Measurements from ENCODE around the gene FAM111B.
"Not testable (repeated sequence)": the region's sequence is repeated elsewhere in the genome, so short reads cannot be mapped to it uniquely, and the experiment has no call there.

FAM111B gene

DNA sequence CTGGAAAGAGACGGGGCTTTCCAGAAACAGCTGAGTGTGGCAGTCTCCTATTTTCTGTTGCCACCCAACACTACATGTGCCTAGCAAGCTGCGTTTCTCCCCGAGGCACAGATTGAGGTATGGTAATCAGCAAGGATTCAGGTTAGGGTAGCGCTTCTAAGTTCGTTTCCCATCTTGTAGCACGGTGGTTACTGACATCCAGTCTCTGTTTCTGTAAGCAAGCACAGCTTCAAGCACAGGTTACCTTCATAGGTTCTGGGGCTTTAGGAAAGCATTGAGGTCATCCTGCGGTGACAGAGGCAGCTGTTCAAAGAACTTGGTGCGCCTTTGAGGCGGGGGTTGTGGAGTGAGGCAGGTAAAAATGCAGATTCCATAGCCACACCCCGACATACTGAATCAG, 684 bp downstream of the FAM111B start:
- H3K18ac ChIP-seq (ENCODE audit: low read depth in 1 of 2, low read length in 2 of 2); H2BK12ac ChIP-seq (ENCODE audit: low read length in 2 of 2); H3K9ac ChIP-seq (ENCODE audit: low read length); H3K23ac ChIP-seq (ENCODE audit: low read length in 2 of 2); H3K14ac ChIP-seq (ENCODE audit: low read length in 2 of 2); H2BK120ac ChIP-seq (ENCODE audit: low read depth, low read length); H2AK5ac ChIP-seq (ENCODE audit: low read length, severe bottlenecking); H3K36me3 ChIP-seq (ENCODE audit: control insufficient read depth in 1 of 2, insufficient read depth in 2 of 2, low read depth in 1 of 2, low read length in 2 of 2); H3K4ac ChIP-seq (ENCODE audit: low read depth in 1 of 2, low read length in 2 of 2); H3K79me1 ChIP-seq (replicated peaks; ENCODE audit: low read length, poor library complexity, severe bottlenecking); H3K4me1 ChIP-seq (ENCODE audit: control insufficient read depth, insufficient read depth, low read depth, low read length); H3K9me3 ChIP-seq (ENCODE audit: control insufficient read depth, low read length); H3K27me3 ChIP-seq (ENCODE audit: control insufficient read depth in 1 of 2, insufficient read depth in 1 of 2, low read length in 2 of 2); H2AFZ ChIP-seq (ENCODE audit: low read depth, low read length); H2BK5ac ChIP-seq (ENCODE audit: low read depth, low read length, poor library complexity, severe bottlenecking); H4K8ac ChIP-seq (ENCODE audit: low read length); H3K27ac ChIP-seq (ENCODE audit: low read length, poor library complexity, severe bottlenecking); H4K91ac ChIP-seq (ENCODE audit: low read length); H2BK15ac ChIP-seq (ENCODE audit: low read depth, poor library complexity, severe bottlenecking): not testable (repeated sequence)
- peak overlapping the region; percentile 99 for H3K4me2 ChIP-seq (ENCODE audit: low read length, poor library complexity, severe bottlenecking)
- 6% methylated on average over 9 of the region's 10 CpGs for WGBS
- H3K4me3 ChIP-seq (ENCODE audit: insufficient read depth in 1 of 2, low read depth in 1 of 2, low read length in 2 of 2), result peak overlapping the region in 1 of 2 experiments; percentile 79
- DNase-seq, result peak; percentile 4

DNA sequence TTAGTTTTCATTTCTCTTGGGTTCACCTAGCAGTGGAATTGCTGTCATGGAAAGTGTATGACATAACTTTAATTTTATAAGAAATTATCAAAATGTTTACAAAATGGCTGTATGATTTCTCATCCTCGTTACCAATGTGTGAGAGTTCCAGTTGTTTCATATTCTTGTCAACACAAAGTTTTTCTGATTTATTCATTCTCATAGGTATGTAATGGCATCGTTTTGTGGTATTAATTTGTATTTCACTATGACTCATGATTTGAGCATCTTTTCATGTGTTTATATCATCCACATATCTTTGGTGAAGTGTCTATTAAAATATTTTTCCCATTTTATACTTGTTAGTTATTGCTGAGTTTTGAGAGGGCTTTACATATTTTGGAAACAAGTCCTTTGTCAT, 5.5 kb downstream of the FAM111B start:
- Histone ChIP-seq H3K14ac (ENCODE audit: low read length in 2 of 2) (no peak overlapping the region), H3K18ac (ENCODE audit: low read depth in 1 of 2, low read length in 2 of 2) (no peak overlapping the region), H2AFZ (ENCODE audit: low read depth, low read length) (no peak overlapping the region)

DNA sequence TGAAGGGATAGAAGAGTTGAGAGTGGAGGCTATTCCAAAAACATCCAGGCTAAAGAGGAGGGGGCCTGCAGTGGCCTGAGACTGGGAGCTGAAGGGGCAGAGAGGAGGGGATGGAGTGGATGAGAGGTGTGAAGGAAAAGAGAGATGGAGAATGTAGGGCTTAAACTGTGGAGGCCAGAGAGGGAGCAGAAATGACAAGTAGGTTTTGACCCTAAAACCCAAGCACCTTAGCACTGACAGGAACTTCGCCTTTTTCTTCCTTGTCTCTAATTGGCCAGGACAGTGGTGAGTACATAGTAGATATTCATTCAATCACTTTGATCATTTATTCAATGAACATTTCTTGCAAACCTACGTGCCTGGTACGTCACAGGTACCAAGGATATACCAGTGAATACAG, 7.3 kb downstream of the FAM111B start:
- Histone ChIP-seq H2BK12ac (ENCODE audit: low read length in 2 of 2) (no peak overlapping the region), H3K36me3 (ENCODE audit: control insufficient read depth in 1 of 2, insufficient read depth in 2 of 2, low read depth in 1 of 2, low read length in 2 of 2) (no peaks in the 10 kb centered on the region), H3K27ac (ENCODE audit: low read length, poor library complexity, severe bottlenecking) (no peak overlapping the region), H3K9ac (ENCODE audit: low read length) (no peak overlapping the region), H3K23ac (ENCODE audit: low read length in 2 of 2) (no peak overlapping the region), H3K18ac (ENCODE audit: low read depth in 1 of 2, low read length in 2 of 2) (no peak overlapping the region), H3K4ac (ENCODE audit: low read depth in 1 of 2, low read length in 2 of 2) (no peak overlapping the region), H4K91ac (ENCODE audit: low read length) (no peak overlapping the region), H2AFZ (ENCODE audit: low read depth, low read length) (no peak overlapping the region), H3K4me2 (ENCODE audit: low read length, poor library complexity, severe bottlenecking) (no peak overlapping the region), H4K8ac (ENCODE audit: low read length) (no peak overlapping the region), H3K27me3 (ENCODE audit: control insufficient read depth in 1 of 2, insufficient read depth in 1 of 2, low read length in 2 of 2) (no peaks in the 10 kb centered on the region), H2BK5ac (ENCODE audit: low read depth, low read length, poor library complexity, severe bottlenecking) (no peak overlapping the region), H3K79me1 (replicated peaks; ENCODE audit: low read length, poor library complexity, severe bottlenecking) (peaks cover 3% of the 10 kb centered on the region), H3K14ac (ENCODE audit: low read length in 2 of 2) (no peak overlapping the region), H3K4me3 (ENCODE audit: insufficient read depth in 1 of 2, low read depth in 1 of 2, low read length in 2 of 2) (no peak overlapping the region), H3K9me3 (ENCODE audit: control insufficient read depth, low read length) (peaks cover 37% of the 10 kb centered on the region), H2BK120ac (ENCODE audit: low read depth, low read length) (no peak overlapping the region), H2BK15ac (ENCODE audit: low read depth, poor library complexity, severe bottlenecking) (no peak overlapping the region), H3K4me1 (ENCODE audit: control insufficient read depth, insufficient read depth, low read depth, low read length) (no peaks in the 10 kb centered on the region), H2AK5ac (ENCODE audit: low read length, severe bottlenecking) (no peak overlapping the region)
- WGBS, result 97% methylated on average over 2 of the region's 3 CpGs
- DNase-seq, result no peak

More for the DNA sequence above, 5.5 kb downstream of the FAM111B start:
- H3K9ac ChIP-seq (ENCODE audit: low read length), result no peak overlapping the region
- no peak overlapping the region for H3K23ac ChIP-seq (ENCODE audit: low read length in 2 of 2)
- no peak overlapping the region for H3K4ac ChIP-seq (ENCODE audit: low read depth in 1 of 2, low read length in 2 of 2)
- no peak overlapping the region for H3K27ac ChIP-seq (ENCODE audit: low read length, poor library complexity, severe bottlenecking)
- H3K79me1 ChIP-seq (replicated peaks; ENCODE audit: low read length, poor library complexity, severe bottlenecking), result peaks cover 3% of the 10 kb centered on the region
- H3K9me3 ChIP-seq (ENCODE audit: control insufficient read depth, low read length), result peaks cover 18% of the 10 kb centered on the region
- no peak overlapping the region for H4K91ac ChIP-seq (ENCODE audit: low read length)
- no peaks in the 10 kb centered on the region for H3K36me3 ChIP-seq (ENCODE audit: control insufficient read depth in 1 of 2, insufficient read depth in 2 of 2, low read depth in 1 of 2, low read length in 2 of 2)
- H3K4me3 ChIP-seq (ENCODE audit: insufficient read depth in 1 of 2, low read depth in 1 of 2, low read length in 2 of 2), result no peak overlapping the region
- H4K8ac ChIP-seq (ENCODE audit: low read length), result no peak overlapping the region
- no peak overlapping the region for H2BK12ac ChIP-seq (ENCODE audit: low read length in 2 of 2)
- H3K4me2 ChIP-seq (ENCODE audit: low read length, poor library complexity, severe bottlenecking), result no peak overlapping the region
- no peak for DNase-seq
- peaks cover 2% of the 10 kb centered on the region for H3K4me1 ChIP-seq (ENCODE audit: control insufficient read depth, insufficient read depth, low read depth, low read length)
- no peak overlapping the region for H2BK15ac ChIP-seq (ENCODE audit: low read depth, poor library complexity, severe bottlenecking)
- no peak overlapping the region for H2BK120ac ChIP-seq (ENCODE audit: low read depth, low read length)
- H2BK5ac ChIP-seq (ENCODE audit: low read depth, low read length, poor library complexity, severe bottlenecking), result no peak overlapping the region
- WGBS, result no CpG with 5 or more reads among the region's 2 CpGs
- no peaks in the 10 kb centered on the region for H3K27me3 ChIP-seq (ENCODE audit: control insufficient read depth in 1 of 2, insufficient read depth in 1 of 2, low read length in 2 of 2)
- no peak overlapping the region for H2AK5ac ChIP-seq (ENCODE audit: low read length, severe bottlenecking)

DNA sequence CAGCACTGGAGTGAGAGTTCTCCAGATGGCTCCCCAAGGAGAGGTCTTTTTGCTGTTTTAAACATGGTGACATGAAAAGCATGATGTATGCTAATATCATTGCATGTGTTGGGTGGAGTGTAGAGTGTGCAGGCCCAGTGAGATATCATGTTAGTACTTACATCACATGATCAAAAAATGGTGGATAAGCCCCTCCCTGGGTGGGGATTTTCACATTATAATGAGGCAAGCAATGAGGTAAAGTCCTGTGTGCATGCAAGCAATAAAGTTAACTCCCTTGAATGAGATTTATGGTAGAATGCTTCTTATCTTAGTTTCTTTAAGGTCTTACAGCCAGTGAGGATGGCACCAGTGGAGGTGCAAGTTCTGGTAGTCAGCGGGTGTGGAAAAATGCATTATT, 8.5 kb downstream of the FAM111B start:
- Histone ChIP-seq H3K4me1 (ENCODE audit: control insufficient read depth, insufficient read depth, low read depth, low read length) (no peaks in the 10 kb centered on the region), H3K18ac (ENCODE audit: low read depth in 1 of 2, low read length in 2 of 2) (no peak overlapping the region), H4K91ac (ENCODE audit: low read length) (no peak overlapping the region), H3K23ac (ENCODE audit: low read length in 2 of 2) (no peak overlapping the region), H3K9me3 (ENCODE audit: control insufficient read depth, low read length) (peaks cover 42% of the 10 kb centered on the region), H3K4me3 (ENCODE audit: insufficient read depth in 1 of 2, low read depth in 1 of 2, low read length in 2 of 2) (no peak overlapping the region), H3K79me1 (replicated peaks; ENCODE audit: low read length, poor library complexity, severe bottlenecking) (peaks cover 3% of the 10 kb centered on the region), H3K27ac (ENCODE audit: low read length, poor library complexity, severe bottlenecking) (no peak overlapping the region), H2BK5ac (ENCODE audit: low read depth, low read length, poor library complexity, severe bottlenecking) (no peak overlapping the region), H2BK15ac (ENCODE audit: low read depth, poor library complexity, severe bottlenecking) (no peak overlapping the region), H2BK120ac (ENCODE audit: low read depth, low read length) (no peak overlapping the region), H2AFZ (ENCODE audit: low read depth, low read length) (no peak overlapping the region), H3K27me3 (ENCODE audit: control insufficient read depth in 1 of 2, insufficient read depth in 1 of 2, low read length in 2 of 2) (no peaks in the 10 kb centered on the region), H3K36me3 (ENCODE audit: control insufficient read depth in 1 of 2, insufficient read depth in 2 of 2, low read depth in 1 of 2, low read length in 2 of 2) (no peaks in the 10 kb centered on the region), H3K14ac (ENCODE audit: low read length in 2 of 2) (no peak overlapping the region), H2AK5ac (ENCODE audit: low read length, severe bottlenecking) (no peak overlapping the region), H3K4ac (ENCODE audit: low read depth in 1 of 2, low read length in 2 of 2) (no peak overlapping the region), H3K4me2 (ENCODE audit: low read length, poor library complexity, severe bottlenecking) (no peak overlapping the region), H4K8ac (ENCODE audit: low read length) (no peak overlapping the region), H2BK12ac (ENCODE audit: low read length in 2 of 2) (no peak overlapping the region), H3K9ac (ENCODE audit: low read length) (no peak overlapping the region)
- no peak for DNase-seq
- WGBS, result 100% methylated on average over 1 of the region's 1 CpG
